K562 (cell line): ENCODE data around the gene IL17REL. TPM values are rescaled to one million over a fixed set of nuclear protein-coding genes. Genes with fewer than 3 reads are reported as not detected.

Experiments
- ATAC-seq: fragments of 200-7000 bp; cut with Tn5 transposase; 3 replicates; pipeline ENCODE4 v1.9.1; 2020; ENCODE audit warnings: moderate library complexity
- BruUV-seq: library from RNA; stranded (reverse); fragments of 400-500 nt; replicated peaks from 2 replicates; lab custom pipeline; 2021; lab: Mats Ljungman, UMichigan
- CTCF ChIA-PET: fragments of 300-600 bp; formaldehyde crosslinking; extraction: SDS; loops from one replicate; lab custom pipeline; 2021; ENCODE audit warnings: low intra/inter-chr PET ratio; lab: Yijun Ruan, JAX
- POLR2A ChIA-PET: fragments of 300-600, 350-650 bp; sonication (Branson Sonifier 250); formaldehyde crosslinking; extraction: SDS; loops from one replicate; lab custom pipeline; 2021; ENCODE audit warnings: antibody characterized with exemption, inconsistent platforms; lab: Yijun Ruan, JAX
- DNase-seq, 4 experiments: peaks; one replicate each; pipeline versions ENCODE4 v3.0.0 to v3.0.0-alpha.2; 2011 to 2018; ENCODE audit warnings: low spot score in 3 of 4, mixed read lengths in 3 of 4; ENCODE audit errors: extremely low read depth in 1 of 4
- FAIRE-seq: peaks from 2 replicates; lab custom pipeline; 2011; peaks lifted over from hg19 to GRCh38; lab: Jason Lieb, UNC
- H2AFZ ChIP-seq: 2 replicates; pipeline ENCODE4 v1.6.0; 2011; ENCODE audit warnings: low read depth, low read length, control low read depth, inconsistent platforms
- H3K27ac ChIP-seq: fragments of 200-600 bp; 3 replicates; pipeline ENCODE4 v1.8.0; 2011; ENCODE audit warnings: low read depth, mild to moderate bottlenecking, control low read depth, inconsistent platforms, low read length, moderate library complexity, mixed read lengths; ENCODE audit errors: extremely low read depth
- H3K27me3 ChIP-seq, 2 experiments: fragments of 300-600 bp in 1 of 2; 2 replicates in 1 of 2; 3 replicates in 1 of 2; pipeline versions ENCODE4 v1.6.0 to v1.8.0; 2011; ENCODE audit warnings: inconsistent platforms in 2 of 2, low read length in 2 of 2, mild to moderate bottlenecking in 1 of 2, mixed read lengths in 1 of 2, moderate library complexity in 1 of 2; ENCODE audit not compliant: control insufficient read depth in 2 of 2, insufficient read depth in 2 of 2
- H3K36me3 ChIP-seq: fragments of 300-600 bp; 3 replicates; pipeline ENCODE4 v1.8.0; 2011; ENCODE audit warnings: mild to moderate bottlenecking, low read length, inconsistent platforms; ENCODE audit not compliant: control insufficient read depth, insufficient read depth
- H3K4me1 ChIP-seq, 2 experiments: fragments of 200-600 bp in 1 of 2; replicated peaks in 1 of 2; 2 replicates in 1 of 2; 3 replicates in 1 of 2; pipeline versions ENCODE4 v1.5.1 to v1.8.0; 2011; ENCODE audit warnings: inconsistent platforms in 2 of 2, low read length in 2 of 2, mild to moderate bottlenecking in 1 of 2, mixed read lengths in 1 of 2, moderate library complexity in 1 of 2; ENCODE audit not compliant: control insufficient read depth in 2 of 2, insufficient read depth in 2 of 2
- H3K4me2 ChIP-seq: 2 replicates; pipeline ENCODE4 v1.6.1; 2011; ENCODE audit warnings: low read length, control low read depth, inconsistent platforms, mixed read lengths; ENCODE audit not compliant: insufficient read depth
- H3K4me3 ChIP-seq: fragments of 200-600 bp; sonication (generic), shearing (Covaris generic); 2 replicates; pipeline ENCODE4 v1.5.1; 2016; ENCODE audit warnings: control low read depth, inconsistent platforms
- H3K79me2 ChIP-seq: fragments of 200-600 bp; 3 replicates; pipeline ENCODE4 v1.8.0; 2011; ENCODE audit warnings: low read length, inconsistent platforms; ENCODE audit not compliant: control insufficient read depth, insufficient read depth
- H3K9ac ChIP-seq, 2 experiments: 2 replicates each; pipeline versions ENCODE4 v1.6.0 to v1.6.1; 2011; ENCODE audit warnings: low read depth in 2 of 2, low read length in 2 of 2, control low read depth in 1 of 2, inconsistent platforms in 1 of 2, mild to moderate bottlenecking in 1 of 2, mixed read lengths in 1 of 2; ENCODE audit not compliant: insufficient read depth in 1 of 2
- H3K9me1 ChIP-seq: one replicate; pipeline ENCODE4 v1.6.0; 2011; ENCODE audit warnings: inconsistent platforms, mild to moderate bottlenecking, low read length, moderate library complexity; ENCODE audit not compliant: control insufficient read depth, insufficient read depth
- H3K9me3 ChIP-seq: replicated peaks from 2 replicates; pipeline ENCODE4 v1.5.1; 2011; ENCODE audit warnings: low read depth, low read length, inconsistent platforms; ENCODE audit not compliant: control insufficient read depth, insufficient read depth
- H4K20me1 ChIP-seq: replicated peaks from 2 replicates; pipeline ENCODE4 v1.6.1; 2011; ENCODE audit warnings: low read length, inconsistent platforms, mixed read lengths; ENCODE audit not compliant: control insufficient read depth, insufficient read depth
- HNRNPL ChIP-seq: fragments of 200-400 bp; formaldehyde crosslinking; IDR thresholded peaks from 2 replicates; pipeline ENCODE4 v1.6.1; 2017; ENCODE audit warnings: low read depth, mild to moderate bottlenecking, low read length
- WGBS: fragments of 100-300 bp; shearing (Covaris generic); methylation state at CpG from one replicate; pipeline ENCODE4 v1.1.6; 2016; ENCODE audit warnings: low coverage, mixed read lengths; ENCODE audit not compliant: insufficient coverage; ENCODE audit errors: missing lambda C conversion rate; 5-methylcytosine and 5-hydroxymethylcytosine counted together
- in situ Hi-C: fragments of 300-500 bp; cut with MboI; formaldehyde crosslinking; loops from 4 replicates; pipeline ENCODE4 v1.15.0; 2018; ENCODE audit warnings: inconsistent platforms, mixed read lengths
- intact Hi-C: fragments of 100-400 bp; cut with micrococcal nuclease; formaldehyde crosslinking; loops from 2 replicates; pipeline ENCODE4 v1.14.2; 2022
- polyA plus RNA-seq, 8 experiments: library from polyadenylated mRNA; depleted of rRNA in 4 of 8; stranded (reverse) in 5 of 8; unstranded in 3 of 8; fragments of >200 nt; fragmentation: Nextera tagmentation in 2 of 8; fragmentation: Illumina TruSeq in 1 of 8; extraction: Ambion mirVana in 2 of 8; extraction: Trizol in 1 of 8; gene quantifications; 2 replicates each; pipeline versions ENCODE4 v1.2.1 to v1.2.3, GENCODE V29; 2011 to 2014; ENCODE audit warnings: inconsistent platforms in 1 of 8, missing spikeins in 1 of 8
- total RNA-seq, 7 experiments: library from RNA; depleted of rRNA in 6 of 7; stranded (reverse); fragments of >200 nt in 6 of 7; fragmentation: Illumina TruSeq in 2 of 7; extraction: Trizol in 2 of 7; gene quantifications; 2 replicates each; pipeline versions ENCODE4 v1.2.1 to v1.2.3, GENCODE V29; 2011 to 2021; ENCODE audit warnings: low replicate concordance in 1 of 7
- TF ChIP-seq, protein P1 (sequence below), 2 experiments: fragments of 450-650 bp in 1 of 2; sonication (generic) in 1 of 2; formaldehyde crosslinking in 1 of 2; IDR thresholded peaks; 2 replicates each; pipeline versions ENCODE4 v1.7.1 to v1.9.0; 2016 to 2022; ENCODE audit warnings: inconsistent platforms in 1 of 2, mild to moderate bottlenecking in 1 of 2, missing genetic modification reagents in 1 of 2
- TF ChIP-seq, protein P2 (sequence below): sonication (generic); formaldehyde crosslinking; IDR thresholded peaks from 2 replicates; pipeline ENCODE4 v1.8.1; 2023; ENCODE audit warnings: mild to moderate bottlenecking, missing genetic modification reagents

Gene IL17REL
- total and polyA plus RNA-seq, 9 of the 15 experiments (the other 6 are each of a cell fraction or from before 2014, with no cell fraction given): 0.05 to 0.42 (median 0.11) TPM; not detected in 4

DNA sequence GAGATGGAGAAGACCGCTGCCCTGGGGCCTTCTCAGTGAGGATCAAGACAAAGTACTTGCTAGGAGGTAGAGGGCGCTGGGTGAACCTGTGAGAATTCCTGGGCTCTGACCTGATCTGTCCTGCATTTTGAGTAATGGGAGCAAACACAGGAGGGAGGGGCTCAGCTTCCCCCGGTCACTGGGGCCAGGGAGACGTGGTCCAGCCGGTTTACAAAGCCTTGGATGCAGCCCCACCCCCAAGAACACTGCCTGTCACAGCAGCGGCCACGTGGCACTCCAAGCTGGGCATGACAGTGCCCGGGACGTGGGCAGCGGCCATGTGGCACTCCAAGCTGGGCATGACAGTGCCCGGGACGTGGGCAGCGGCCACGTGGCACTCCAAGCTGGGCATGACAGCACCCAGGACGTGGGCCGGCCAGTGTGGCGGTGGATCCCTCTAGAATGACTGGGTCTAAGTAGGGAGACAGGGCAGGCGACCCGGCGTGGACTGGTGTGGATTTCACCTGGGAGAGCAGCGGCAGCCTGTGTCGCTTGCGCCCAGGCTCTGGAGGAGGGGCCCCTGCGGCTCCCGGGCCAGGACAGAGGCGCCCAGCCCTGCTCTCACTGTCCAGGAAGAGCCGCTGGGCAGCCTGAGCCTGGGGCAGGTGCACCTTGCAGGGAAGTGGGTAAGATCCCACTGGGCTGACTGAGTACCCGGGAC lies 48.0 kb upstream of the IL17REL start:
- CTCF ChIA-PET: no interaction called here
- TF ChIP-seq, protein P1, sequence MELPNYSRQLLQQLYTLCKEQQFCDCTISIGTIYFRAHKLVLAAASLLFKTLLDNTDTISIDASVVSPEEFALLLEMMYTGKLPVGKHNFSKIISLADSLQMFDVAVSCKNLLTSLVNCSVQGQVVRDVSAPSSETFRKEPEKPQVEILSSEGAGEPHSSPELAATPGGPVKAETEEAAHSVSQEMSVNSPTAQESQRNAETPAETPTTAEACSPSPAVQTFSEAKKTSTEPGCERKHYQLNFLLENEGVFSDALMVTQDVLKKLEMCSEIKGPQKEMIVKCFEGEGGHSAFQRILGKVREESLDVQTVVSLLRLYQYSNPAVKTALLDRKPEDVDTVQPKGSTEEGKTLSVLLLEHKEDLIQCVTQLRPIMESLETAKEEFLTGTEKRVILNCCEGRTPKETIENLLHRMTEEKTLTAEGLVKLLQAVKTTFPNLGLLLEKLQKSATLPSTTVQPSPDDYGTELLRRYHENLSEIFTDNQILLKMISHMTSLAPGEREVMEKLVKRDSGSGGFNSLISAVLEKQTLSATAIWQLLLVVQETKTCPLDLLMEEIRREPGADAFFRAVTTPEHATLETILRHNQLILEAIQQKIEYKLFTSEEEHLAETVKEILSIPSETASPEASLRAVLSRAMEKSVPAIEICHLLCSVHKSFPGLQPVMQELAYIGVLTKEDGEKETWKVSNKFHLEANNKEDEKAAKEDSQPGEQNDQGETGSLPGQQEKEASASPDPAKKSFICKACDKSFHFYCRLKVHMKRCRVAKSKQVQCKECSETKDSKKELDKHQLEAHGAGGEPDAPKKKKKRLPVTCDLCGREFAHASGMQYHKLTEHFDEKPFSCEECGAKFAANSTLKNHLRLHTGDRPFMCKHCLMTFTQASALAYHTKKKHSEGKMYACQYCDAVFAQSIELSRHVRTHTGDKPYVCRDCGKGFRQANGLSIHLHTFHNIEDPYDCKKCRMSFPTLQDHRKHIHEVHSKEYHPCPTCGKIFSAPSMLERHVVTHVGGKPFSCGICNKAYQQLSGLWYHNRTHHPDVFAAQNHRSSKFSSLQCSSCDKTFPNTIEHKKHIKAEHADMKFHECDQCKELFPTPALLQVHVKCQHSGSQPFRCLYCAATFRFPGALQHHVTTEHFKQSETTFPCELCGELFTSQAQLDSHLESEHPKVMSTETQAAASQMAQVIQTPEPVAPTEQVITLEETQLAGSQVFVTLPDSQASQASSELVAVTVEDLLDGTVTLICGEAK (IDR thresholded peaks at IDR 0.05): no peak
- TF ChIP-seq, protein P1 (CRISPR knock-in tag; IDR thresholded peaks at IDR 0.05): no peak
- TF ChIP-seq, protein P2, sequence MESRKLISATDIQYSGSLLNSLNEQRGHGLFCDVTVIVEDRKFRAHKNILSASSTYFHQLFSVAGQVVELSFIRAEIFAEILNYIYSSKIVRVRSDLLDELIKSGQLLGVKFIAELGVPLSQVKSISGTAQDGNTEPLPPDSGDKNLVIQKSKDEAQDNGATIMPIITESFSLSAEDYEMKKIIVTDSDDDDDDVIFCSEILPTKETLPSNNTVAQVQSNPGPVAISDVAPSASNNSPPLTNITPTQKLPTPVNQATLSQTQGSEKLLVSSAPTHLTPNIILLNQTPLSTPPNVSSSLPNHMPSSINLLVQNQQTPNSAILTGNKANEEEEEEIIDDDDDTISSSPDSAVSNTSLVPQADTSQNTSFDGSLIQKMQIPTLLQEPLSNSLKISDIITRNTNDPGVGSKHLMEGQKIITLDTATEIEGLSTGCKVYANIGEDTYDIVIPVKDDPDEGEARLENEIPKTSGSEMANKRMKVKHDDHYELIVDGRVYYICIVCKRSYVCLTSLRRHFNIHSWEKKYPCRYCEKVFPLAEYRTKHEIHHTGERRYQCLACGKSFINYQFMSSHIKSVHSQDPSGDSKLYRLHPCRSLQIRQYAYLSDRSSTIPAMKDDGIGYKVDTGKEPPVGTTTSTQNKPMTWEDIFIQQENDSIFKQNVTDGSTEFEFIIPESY (CRISPR knock-in tag): 0 out of 2 replicates have a peak, but pooled peaks have one; percentile 22
- TF ChIP-seq HNRNPL: peak; percentile 29; the same call in 1 of the 2 replicates
- TF ChIP-seq, all 486 proteins: peak for 2
- no peak overlapping the region for H3K27ac ChIP-seq
- no peaks in the 10 kb centered on the region for H3K36me3 ChIP-seq
- H3K9me3 ChIP-seq: no peaks in the 10 kb centered on the region
- H3K4me3 ChIP-seq: no peak overlapping the region
- H3K9me1 ChIP-seq: no peaks in the 10 kb centered on the region
- no peaks in the 10 kb centered on the region for H3K79me2 ChIP-seq
- H3K4me1 ChIP-seq: peaks cover 0 to 39% of the 10 kb centered on the region in 2 experiments; a peak in 4 of 5 replicates
- no peak for DNase-seq
- WGBS: 35% methylated on average over 20 of the region's 28 CpGs
- FAIRE-seq: no peak
- POLR2A ChIA-PET: no interaction called here
- in situ Hi-C loops: no loop called here
- no peak for ATAC-seq
- intact Hi-C loops: no loop called here
- H3K9ac ChIP-seq: no peak overlapping the region
- no peak overlapping the region for H2AFZ ChIP-seq
- H3K27me3 ChIP-seq: peaks cover 7 to 9% of the 10 kb centered on the region in 2 experiments; a peak in 4 of 5 replicates
- H4K20me1 ChIP-seq: no peaks in the 10 kb centered on the region
- H3K4me2 ChIP-seq: no peak overlapping the region
- no TSS peak for BruUV-seq
